NOMO-1 (cell line): ENCODE measurements around the gene SAFB2.

Experiments used
- DNase-seq, 2 experiments: peaks; one replicate each; lab custom pipeline; 2025; ENCODE audit not compliant: unreplicated experiment in 2 of 2; lab: John Stamatoyannopoulos, UW

The SAFB2 gene

GRCh38 chr19:5622465-5623396, at the start of gene SAFB2, which contains the start of gene SAFB:
SAFB2 (minus strand) TSS chr19:5622776; CDS start chr19:5622715, 61 bp downstream.
SAFB (plus strand) TSS chr19:5623083; CDS start chr19:5623206, 123 bp downstream.
- DNase-seq = peak; percentile 96 to 98

GRCh38 chr19:5671600-5671999, 49.0 kb upstream of the SAFB2 start:
- DNase-seq = no peak

DNA sequence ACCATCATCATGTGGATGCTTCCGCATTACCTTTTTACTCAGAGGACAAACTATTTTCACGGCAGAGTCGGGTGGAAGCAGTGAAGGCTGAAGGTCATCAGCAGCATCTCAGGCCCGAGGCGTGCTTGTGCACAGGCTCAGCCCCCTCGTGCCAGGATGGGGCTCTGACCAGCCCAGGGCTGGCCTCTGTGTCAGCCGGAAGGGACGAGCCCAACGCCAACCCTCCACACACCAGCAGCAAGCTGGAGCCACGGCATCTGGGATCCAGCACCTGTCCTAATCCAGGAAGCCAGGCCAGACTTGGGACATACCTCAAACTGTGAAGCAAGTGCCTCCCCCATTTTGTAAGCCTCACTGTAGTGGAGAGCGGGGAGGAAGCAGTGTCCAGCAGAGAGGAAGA, 46.6 kb upstream of the SAFB2 start:
- DNase-seq = no peak

GRCh38 chr19:5667751-5668271, 45.2 kb upstream of the SAFB2 start:
- DNase-seq = no peak

DNA sequence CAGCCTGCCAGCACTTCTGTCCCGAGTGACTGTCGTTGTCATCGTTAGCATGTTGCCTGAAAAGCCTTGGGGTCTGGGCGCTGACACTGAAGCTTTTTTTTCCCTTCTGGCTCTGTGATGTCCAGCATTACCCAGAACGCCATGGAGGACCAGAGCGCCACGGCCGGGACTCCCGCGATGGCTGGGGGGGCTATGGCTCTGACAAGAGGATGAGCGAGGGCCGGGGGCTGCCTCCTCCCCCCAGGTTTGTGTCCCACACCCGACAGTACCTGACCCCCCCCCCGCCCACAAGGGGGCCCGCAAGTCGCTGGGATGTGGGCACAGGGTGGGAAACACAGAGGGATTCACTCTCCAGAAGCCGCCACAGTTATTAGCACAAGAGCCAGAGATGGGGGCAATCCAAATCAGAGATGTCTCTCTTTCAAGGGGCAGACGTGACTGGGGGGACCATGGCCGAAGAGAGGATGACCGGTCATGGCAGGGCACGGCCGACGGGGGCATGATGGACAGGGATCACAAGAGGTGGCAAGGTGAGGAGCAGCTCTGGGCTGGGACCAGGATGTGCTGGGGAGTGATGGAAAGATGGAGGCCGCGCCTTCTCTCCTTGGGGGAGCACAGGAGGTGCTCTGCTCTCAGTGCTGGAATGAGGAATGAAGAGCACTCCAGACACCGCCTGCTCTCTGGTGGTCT, 44.5 kb upstream of the SAFB2 start:
- DNase-seq = no peak

GRCh38 chr19:5665781-5666513, 43.4 kb upstream of the SAFB2 start:
- no peak for DNase-seq

- no peak for DNase-seq
Observed at GRCh38 chr19:5664515-5664914, 41.9 kb upstream of the SAFB2 start.

GRCh38 chr19:5663904-5664303, 41.3 kb upstream of the SAFB2 start:
- no peak for DNase-seq

DNA sequence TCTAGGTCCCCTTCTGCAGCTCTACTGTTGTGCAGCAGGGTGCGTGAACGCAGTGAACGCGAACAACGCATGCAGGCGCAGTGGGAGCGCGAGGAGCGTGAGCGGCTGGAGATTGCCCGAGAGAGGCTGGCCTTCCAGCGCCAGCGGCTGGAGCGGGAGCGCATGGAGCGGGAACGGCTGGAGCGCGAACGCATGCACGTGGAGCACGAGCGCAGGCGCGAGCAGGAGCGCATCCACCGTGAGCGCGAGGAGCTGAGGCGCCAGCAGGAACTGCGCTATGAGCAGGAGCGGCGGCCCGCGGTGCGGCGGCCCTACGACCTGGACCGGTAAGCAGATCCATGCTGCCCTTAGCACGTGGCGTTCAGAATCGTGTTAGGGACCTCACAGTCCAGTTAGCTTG, 38.9 kb upstream of the SAFB2 start:
- DNase-seq = no peak

DNA sequence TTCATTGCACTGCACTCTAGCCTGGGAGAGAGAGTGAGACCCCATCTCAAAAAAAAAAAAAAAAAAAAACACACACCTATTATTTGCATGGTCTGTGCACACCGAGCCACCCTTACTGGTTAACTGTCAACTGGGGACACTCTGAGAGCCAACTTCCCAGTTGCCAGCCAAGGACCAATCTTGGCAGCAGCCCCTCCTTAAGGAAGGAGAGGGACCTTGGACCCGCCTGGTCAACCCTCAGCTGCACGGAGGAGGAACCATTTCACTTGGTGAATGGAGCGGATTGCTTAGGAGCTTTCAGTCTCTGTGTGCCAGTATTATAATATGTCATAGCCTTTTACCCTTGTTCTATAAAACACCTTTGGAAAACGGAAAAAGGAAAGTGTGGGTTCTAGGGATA, 32.8 kb upstream of the SAFB2 start:
- DNase-seq = no peak

DNA sequence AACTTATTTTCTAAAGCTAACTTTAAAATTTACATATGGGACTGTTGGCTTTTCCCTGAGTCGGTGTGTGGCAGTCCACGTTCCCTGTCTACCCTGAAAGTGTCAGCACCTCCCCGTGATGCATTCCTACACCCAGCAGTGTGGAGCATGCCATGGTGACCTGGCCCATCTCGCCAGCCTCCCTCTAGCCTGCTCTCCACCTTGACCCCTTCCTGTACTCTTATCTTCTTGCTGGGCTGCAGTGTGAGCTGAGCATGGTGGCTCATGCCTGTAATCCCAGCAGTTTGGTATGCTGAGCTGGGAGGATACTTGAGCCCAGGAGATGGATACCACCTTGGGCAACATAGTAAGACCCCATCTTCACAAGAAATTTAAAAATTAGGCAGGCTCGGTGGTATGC, 32.4 kb upstream of the SAFB2 start:
- no peak for DNase-seq

DNA sequence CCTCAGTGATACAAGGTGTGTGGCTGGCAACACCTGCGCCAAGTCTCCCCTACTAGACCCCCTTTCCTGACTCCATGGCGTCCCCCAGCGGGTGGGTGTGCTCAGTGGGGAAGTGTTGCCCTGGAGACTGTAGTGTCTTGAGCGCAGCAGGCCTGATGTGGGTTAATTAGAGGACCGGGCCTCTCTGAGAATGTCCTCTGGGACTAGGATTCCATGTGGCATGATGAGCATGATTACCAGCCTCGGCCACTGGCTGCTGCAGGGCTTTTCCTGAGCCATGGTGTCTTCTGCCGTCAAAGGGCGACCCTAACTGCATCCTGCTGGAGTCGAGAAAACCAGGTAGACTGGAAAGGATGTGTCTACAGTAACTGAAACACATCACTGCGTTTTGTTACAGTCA, 29.7 kb upstream of the SAFB2 start:
- DNase-seq = no peak

- DNase-seq = no peak
Observed at GRCh38 chr19:5651361-5651760, 28.8 kb upstream of the SAFB2 start.

DNA sequence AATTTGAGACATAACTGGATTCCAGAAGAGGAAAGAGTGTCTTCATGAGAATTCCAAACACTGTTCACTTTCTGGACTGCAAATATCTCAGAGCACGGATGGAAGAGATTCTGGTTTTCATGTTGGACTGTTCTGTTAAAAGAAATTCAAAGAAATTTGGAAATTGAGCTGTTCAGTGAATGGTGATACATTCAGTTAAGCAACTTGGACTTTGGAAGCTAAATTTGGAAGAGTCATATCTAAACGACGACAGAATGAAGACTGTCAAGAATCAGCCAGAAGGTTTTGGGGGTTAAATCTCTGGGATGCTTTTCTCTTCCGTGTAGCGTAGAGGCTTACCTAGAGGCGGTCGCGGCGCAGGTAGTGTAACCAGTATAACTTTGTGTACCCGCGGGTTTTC, 25.9 kb upstream of the SAFB2 start:
- DNase-seq = no peak

- DNase-seq = no peak
Observed at GRCh38 chr19:5646703-5647102, 24.1 kb upstream of the SAFB2 start.

DNA sequence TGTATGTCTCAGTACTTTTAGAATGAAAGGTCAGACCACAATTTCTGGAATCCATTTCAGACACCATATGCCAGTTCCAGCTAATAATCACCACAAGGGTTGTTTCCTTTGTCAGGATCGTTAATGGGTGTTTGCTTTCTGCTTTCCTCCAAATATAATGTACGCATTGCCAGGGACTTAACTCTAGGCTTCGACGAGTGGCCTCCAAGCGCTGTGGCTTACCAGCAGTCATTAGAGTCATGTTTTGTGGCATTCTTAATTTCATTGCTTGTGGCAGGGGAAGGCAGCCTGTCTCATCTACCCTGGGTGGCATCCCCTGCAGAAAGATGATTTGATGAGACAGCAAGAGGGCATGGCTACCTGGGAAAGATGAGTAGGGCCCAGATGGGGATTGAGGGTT, 22.8 kb upstream of the SAFB2 start:
- DNase-seq = no peak

- no peak for DNase-seq
Observed at GRCh38 chr19:5644037-5644436, 21.5 kb upstream of the SAFB2 start.

DNA sequence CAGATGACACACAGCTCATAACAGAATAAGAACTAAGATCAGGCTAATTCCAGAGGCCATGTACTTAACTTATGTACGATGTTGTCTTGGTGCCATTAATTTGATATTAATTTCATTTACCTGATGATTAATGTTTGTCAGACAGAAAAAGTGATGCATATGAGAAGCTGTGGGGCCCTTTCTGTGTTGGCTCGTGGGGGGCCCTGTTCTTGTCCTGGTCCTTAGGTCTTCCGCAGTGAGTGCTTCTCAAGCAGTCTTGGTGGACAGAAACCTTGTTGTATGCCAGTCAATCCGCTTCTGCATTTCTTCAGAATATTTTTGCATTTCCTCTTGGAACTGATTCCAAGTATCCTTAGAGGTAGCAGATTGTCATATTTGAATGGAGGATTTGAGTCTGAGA, 20.5 kb upstream of the SAFB2 start:
- no peak for DNase-seq

DNA sequence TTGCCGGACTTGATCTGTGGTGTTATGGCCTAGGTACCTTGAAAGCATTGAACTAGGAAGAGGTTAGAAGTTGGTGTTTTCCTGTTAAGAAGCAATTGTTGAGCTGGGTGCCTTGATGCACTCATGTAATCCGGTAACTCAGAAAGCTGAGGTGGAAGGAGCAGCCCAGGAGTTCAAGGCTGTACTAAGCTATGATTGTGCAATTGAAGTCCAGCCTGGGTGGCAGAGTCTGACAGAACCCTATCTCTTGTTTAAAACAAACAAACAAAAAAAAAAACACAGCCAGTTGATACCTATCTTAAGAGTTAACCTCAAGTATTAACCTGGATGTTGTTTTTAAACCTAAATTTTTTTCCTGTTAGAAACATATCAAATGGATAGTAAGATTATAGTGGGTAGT, 19.6 kb upstream of the SAFB2 start:
- DNase-seq = no peak

DNA sequence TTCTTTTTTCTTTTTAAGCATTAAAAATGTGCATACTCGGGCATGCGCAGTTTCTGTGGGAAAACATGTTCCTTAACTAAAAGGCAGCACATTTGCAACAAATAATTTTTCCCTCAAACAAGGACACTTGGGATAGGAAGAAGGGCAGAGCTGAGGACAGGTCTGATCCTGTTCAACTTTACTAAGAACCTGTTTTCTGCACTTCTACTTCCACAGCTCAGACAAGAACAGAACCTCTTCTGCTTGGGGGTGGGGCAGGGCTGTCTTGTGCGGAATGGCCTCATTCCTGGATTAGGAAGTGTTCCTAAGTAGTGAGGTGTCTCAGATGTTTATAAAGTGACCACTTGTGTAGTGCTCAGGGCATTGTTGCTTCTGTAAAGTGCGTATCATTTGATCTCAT, 18.6 kb upstream of the SAFB2 start:
- no peak for DNase-seq

DNA sequence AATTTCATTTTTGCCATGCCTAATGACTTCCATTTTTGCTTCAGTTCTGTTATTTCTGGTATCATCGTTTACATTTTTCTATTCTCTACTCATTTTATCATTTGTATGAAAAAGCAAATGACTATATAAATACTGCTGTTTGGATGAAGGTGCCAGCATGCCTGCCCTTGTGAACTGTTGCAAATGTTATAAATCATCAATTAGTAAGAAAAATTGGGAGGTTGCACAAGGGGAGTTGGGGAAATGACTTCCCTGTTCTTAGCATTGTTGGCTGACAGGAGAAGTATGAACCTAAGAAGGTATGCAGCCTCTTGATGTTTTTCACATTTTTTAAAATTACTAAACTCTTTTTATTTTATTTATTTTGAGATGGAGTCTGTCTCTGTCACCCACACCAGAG, 15.4 kb upstream of the SAFB2 start:
- DNase-seq = peak; percentile 41 to 53
